Heart left ventricle (tissue), 16 donors: ENCODE data around the gene TAF4. TPM values are rescaled to one million over a fixed set of nuclear protein-coding genes. Genes with fewer than 3 reads are reported as not detected.

ENCODE experiments used
- ATAC-seq, 4 donors: fragments of 200-7000 bp; cut with Tn5 transposase; one replicate each; pipeline ENCODE4 v1.9.1; 2020 to 2022; ENCODE audit warnings: moderate library complexity in 4 of 4, mild to moderate bottlenecking in 3 of 4, moderate number of reproducible peaks in 1 of 4
- DNase-seq, 5 donors: peaks; one replicate each; pipeline ENCODE4 v3.0.0-alpha.2; 2020
- H3K27ac ChIP-seq, 12 donors: fragments of 200-600 bp; sonication (generic) in 4 of 12; one replicate each; pipeline versions ENCODE4 v1.5.0 to v1.8.0; 2016 to 2022; ENCODE audit warnings: mild to moderate bottlenecking in 2 of 12
- H3K27me3 ChIP-seq, 9 donors: fragments of 200-600 bp; sonication (generic) in 2 of 9; one replicate each; pipeline versions ENCODE4 v1.5.1 to v1.8.0; 2016 to 2022; ENCODE audit warnings: mild to moderate bottlenecking in 3 of 9
- H3K36me3 ChIP-seq, 9 donors: fragments of 200-600 bp; sonication (generic) in 2 of 9; one replicate each; pipeline versions ENCODE4 v1.5.0 to v1.8.0; 2018 to 2022; ENCODE audit warnings: mild to moderate bottlenecking in 2 of 9
- H3K4me1 ChIP-seq, 12 donors: fragments of 200-600 bp; sonication (generic) in 4 of 12; one replicate each; pipeline versions ENCODE4 v1.5.0 to v1.8.0; 2016 to 2022; ENCODE audit warnings: mild to moderate bottlenecking in 3 of 12
- H3K4me3 ChIP-seq, 12 donors: fragments of 200-600 bp; sonication (generic) in 4 of 12; one replicate each; pipeline versions ENCODE4 v1.5.0 to v1.8.0; 2017 to 2022; ENCODE audit warnings: mild to moderate bottlenecking in 9 of 12, moderate library complexity in 4 of 12
- H3K9me3 ChIP-seq, 12 donors: fragments of 200-600 bp; sonication (generic) in 4 of 12; one replicate each; pipeline versions ENCODE4 v1.5.0 to v1.8.0; 2016 to 2022; ENCODE audit warnings: mild to moderate bottlenecking in 1 of 12
- POLR2A ChIP-seq, 2 donors: fragments of 450-650 bp; IDR thresholded peaks; one replicate each; pipeline ENCODE4 v1.6.1; 2017; ENCODE audit warnings: antibody characterized with exemption in 2 of 2, mild to moderate bottlenecking in 2 of 2, moderate library complexity in 2 of 2
- WGBS, 4 donors: extraction: QIAGEN DNeasy Blood & Tissue Kit in 2 of 4; methylation state at CpG; one replicate each; pipeline versions ENCODE4 v1.1.5 to v1.1.7; 2013 to 2018; 5-methylcytosine and 5-hydroxymethylcytosine counted together
- intact Hi-C, 10 donors: fragments of 100-400 bp; cut with DNase I; formaldehyde crosslinking; loops; one replicate each; pipeline versions ENCODE4 v1.11.1 to v1.14.2; 2022
- polyA plus RNA-seq, 2 donors: library from polyadenylated mRNA; stranded (reverse); fragments of 200-250 nt; gene quantifications; one replicate each; pipeline ENCODE4 v1.2.3, GENCODE V29; 2013
- total RNA-seq, 9 donors: library from RNA; depleted of rRNA in 2 of 9; stranded (reverse); fragments of >200 nt in 2 of 9; fragmentation: NEBNext Ultra II Directional in 3 of 9; extraction: Animal tissue kit (Norgen Biotek cat#: 25700) in 3 of 9; gene quantifications; one replicate each; pipeline versions ENCODE4 v1.1.0 to v1.2.4, GENCODE V29; 2016 to 2023
- TF ChIP-seq, protein P1 (sequence below), 12 donors: fragments of 200-600 bp; sonication (generic) in 4 of 12; IDR thresholded peaks; one replicate each; pipeline versions ENCODE4 v1.5.0 to v1.8.0; 2018 to 2022; ENCODE audit warnings: antibody characterized with exemption in 12 of 12, mild to moderate bottlenecking in 5 of 12
- donor health status: ischemic (EF 13 %, LVEDD 7.1; RV severe dilation, severe dysfunction).
- donor health status: healthy with polysubstance abuse.
- donor health status: DM: no; HTN: yes; CAD: no.
- donor health status: DM: no; HTN: no; CAD: no.
- donor health status: ischemic (EF 25% LVEDD 6.9; RV normal size, moderate dysfunction).
- donor health status: ischemic (EF 25% LVEDD 5.7; RV mildly dilated, moderate dysfunction).
- donor health status: healthy.
- donor health status: DM: yes; HTN: yes; CAD: no.
- donor health status: ischemic (EF 35%, LVEDD 5.7; RV mildly dilated, moderate dysfunction).
- donor health status: nonischemic (EF 11% LVEDD 7.7; RV severe dilation, severe dysfunction).
- donor health status: DM: yes; HTN: yes; CAD: no.
- donor health status: PGD.
- donor health status: ischemic (EF 29% LVEDD 5.4; RV normal size, mild dysfunction).
- donor health status: nonischemic (EF 23%, LVEDD 6.1; RV moderate dilation, normal function).

The TAF4 gene
- total and polyA plus RNA-seq, 11 donors, result 4.5 to 37.7 (median 10.7) TPM

DNA sequence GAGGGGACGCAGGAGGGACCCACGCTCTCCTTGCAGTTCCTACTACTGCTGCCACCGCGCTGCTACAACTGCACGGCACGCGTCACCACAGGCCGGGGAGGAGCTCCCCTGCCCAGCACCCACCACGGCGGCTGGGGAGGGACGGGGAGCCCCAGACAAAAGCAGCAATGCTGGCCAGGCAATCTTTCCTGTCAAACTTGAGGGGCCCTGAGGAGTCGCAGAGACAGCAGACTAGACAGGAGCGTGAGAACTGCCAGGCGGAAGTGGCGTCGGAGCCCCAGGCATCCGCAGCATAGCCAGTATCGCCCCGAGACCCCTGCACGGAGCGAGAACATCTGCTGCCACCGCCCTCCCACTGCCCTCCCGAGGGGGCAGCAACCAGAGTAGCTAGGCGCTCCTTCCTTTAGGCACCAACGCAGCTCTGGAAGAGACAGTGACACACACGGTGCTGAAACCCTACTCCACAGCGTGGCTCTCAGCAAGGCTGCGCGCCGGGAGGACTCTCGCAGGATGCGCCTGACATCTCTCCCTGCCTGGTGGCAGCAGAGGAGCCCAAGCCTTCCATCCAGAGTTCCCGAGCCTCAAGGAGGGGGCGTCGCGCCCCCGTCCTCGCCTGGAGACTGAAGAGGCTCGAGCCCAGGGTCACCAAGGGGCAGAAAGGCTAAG, 2.2 kb downstream of the TAF4 start:
- intact Hi-C loops, result loop anchor here in 7 of 10 donors (5.0 kb wide), 5 partner anchors 36 to 79 kb away; partner anchors contain the start of genes PSMA7 (in 1 of the 7) and SS18L1 (in 1 of the 7)

GRCh38 chr20:62062661-62063314, 2.9 kb downstream of the TAF4 start:
- no peak for TF ChIP-seq POLR2A (IDR thresholded peaks at IDR 0.05)
- TF ChIP-seq, protein P1, sequence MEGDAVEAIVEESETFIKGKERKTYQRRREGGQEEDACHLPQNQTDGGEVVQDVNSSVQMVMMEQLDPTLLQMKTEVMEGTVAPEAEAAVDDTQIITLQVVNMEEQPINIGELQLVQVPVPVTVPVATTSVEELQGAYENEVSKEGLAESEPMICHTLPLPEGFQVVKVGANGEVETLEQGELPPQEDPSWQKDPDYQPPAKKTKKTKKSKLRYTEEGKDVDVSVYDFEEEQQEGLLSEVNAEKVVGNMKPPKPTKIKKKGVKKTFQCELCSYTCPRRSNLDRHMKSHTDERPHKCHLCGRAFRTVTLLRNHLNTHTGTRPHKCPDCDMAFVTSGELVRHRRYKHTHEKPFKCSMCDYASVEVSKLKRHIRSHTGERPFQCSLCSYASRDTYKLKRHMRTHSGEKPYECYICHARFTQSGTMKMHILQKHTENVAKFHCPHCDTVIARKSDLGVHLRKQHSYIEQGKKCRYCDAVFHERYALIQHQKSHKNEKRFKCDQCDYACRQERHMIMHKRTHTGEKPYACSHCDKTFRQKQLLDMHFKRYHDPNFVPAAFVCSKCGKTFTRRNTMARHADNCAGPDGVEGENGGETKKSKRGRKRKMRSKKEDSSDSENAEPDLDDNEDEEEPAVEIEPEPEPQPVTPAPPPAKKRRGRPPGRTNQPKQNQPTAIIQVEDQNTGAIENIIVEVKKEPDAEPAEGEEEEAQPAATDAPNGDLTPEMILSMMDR (IDR thresholded peaks at IDR 0.05), result no peak
- 73 to 76% (median 75%) methylated on average over 12 of the region's 12 CpGs for WGBS, 4 donors
- Histone ChIP-seq H3K4me1 (peaks cover 2 to 47% (median 29%) of the 10 kb centered on the region in 12 donors), H3K4me3 (peak overlapping the region in 5 of 12 donors; percentile 51 to 62 (median 58)), H3K27me3 (no peaks in the 10 kb centered on the region), H3K27ac (no peak overlapping the region), H3K36me3 (no peaks in the 10 kb centered on the region), H3K9me3 (no peaks in the 10 kb centered on the region)
- ATAC-seq, result no peak
- intact Hi-C loops, result loop anchor here in 7 of 10 donors (5.0 kb wide), 5 partner anchors 35 to 80 kb away; partner anchors contain the start of genes PSMA7 (in 1 of the 7) and SS18L1 (in 1 of the 7)
- no peak for DNase-seq

More for the DNA sequence above, 2.2 kb downstream of the TAF4 start:
- ATAC-seq (peak in 3 of 4 donors; percentile 3 to 36 (median 8)), DNase-seq (no peak)
- Histone ChIP-seq H3K4me1 (peaks cover 2 to 48% (median 30%) of the 10 kb centered on the region in 12 donors), H3K27me3 (no peaks in the 10 kb centered on the region), H3K4me3 (peak overlapping the region in 10 of 12 donors; percentile 42 to 62 (median 54)), H3K27ac (peak overlapping the region in 5 of 12 donors; percentile 38 to 86 (median 60)), H3K36me3 (no peaks in the 10 kb centered on the region), H3K9me3 (no peaks in the 10 kb centered on the region)
- WGBS, 4 donors, result 50 to 72% (median 54%) methylated on average over 28 to 39 of the region's 39 CpGs
- TF ChIP-seq POLR2A (IDR thresholded peaks at IDR 0.05), result no peak
- TF ChIP-seq, protein P1 (IDR thresholded peaks at IDR 0.05), result no peak

- TF ChIP-seq POLR2A (IDR thresholded peaks at IDR 0.05), result no peak
- TF ChIP-seq, protein P1 (IDR thresholded peaks at IDR 0.05), result no peak
- intact Hi-C loops, result loop anchor here in 7 of 10 donors (5.0 kb wide), 5 partner anchors 35 to 80 kb away; partner anchors contain the start of genes PSMA7 (in 1 of the 7) and SS18L1 (in 1 of the 7)
- WGBS, 4 donors, result 85 to 87% (median 87%) methylated on average over 8 of the region's 8 CpGs
Measured at GRCh38 chr20:62061851-62062423, 3.7 kb downstream of the TAF4 start.

More at GRCh38 chr20:62061851-62062423, 3.7 kb downstream of the TAF4 start:
- Histone ChIP-seq H3K36me3 (no peaks in the 10 kb centered on the region), H3K27me3 (no peaks in the 10 kb centered on the region), H3K4me1 (peaks cover 2 to 43% (median 21%) of the 10 kb centered on the region in 12 donors), H3K9me3 (no peaks in the 10 kb centered on the region), H3K4me3 (no peak overlapping the region), H3K27ac (no peak overlapping the region)
- ATAC-seq (no peak), DNase-seq (no peak)
